ENCODE data around the gene GJD3. TPM values are rescaled to one million over a fixed set of nuclear protein-coding genes. Genes with fewer than 3 reads are reported as not detected.

GJD3 gene
- total RNA-seq, 2 donors from 2014 or later = 1.5 TPM; not detected in 1

GRCh38 chr17:40344421-40345160, 19.9 kb downstream of the GJD3 start:
- peak overlapping the region; percentile 91 to 92 for H3K27ac ChIP-seq
- peak overlapping the region; percentile 94 for H3K4me3 ChIP-seq
- no peak for TF ChIP-seq CTCF (IDR thresholded peaks at IDR 0.05)
- H3K4me1 ChIP-seq (ENCODE audit: control insufficient read depth in 1 of 2, low read depth in 2 of 2) = peaks cover 49 to 65% of the 10 kb centered on the region in 2 donors
- H3K36me3 ChIP-seq = no peaks in the 10 kb centered on the region
- no peak for DNase-seq (ENCODE audit: low spot score)
- no peaks in the 10 kb centered on the region for H3K9me3 ChIP-seq
- ATAC-seq (ENCODE audit: insufficient number of reproducible peaks, low FRiP score, low read depth) = no peak
- no peaks in the 10 kb centered on the region for H3K27me3 ChIP-seq (replicated peaks; ENCODE audit: insufficient read depth)

DNA sequence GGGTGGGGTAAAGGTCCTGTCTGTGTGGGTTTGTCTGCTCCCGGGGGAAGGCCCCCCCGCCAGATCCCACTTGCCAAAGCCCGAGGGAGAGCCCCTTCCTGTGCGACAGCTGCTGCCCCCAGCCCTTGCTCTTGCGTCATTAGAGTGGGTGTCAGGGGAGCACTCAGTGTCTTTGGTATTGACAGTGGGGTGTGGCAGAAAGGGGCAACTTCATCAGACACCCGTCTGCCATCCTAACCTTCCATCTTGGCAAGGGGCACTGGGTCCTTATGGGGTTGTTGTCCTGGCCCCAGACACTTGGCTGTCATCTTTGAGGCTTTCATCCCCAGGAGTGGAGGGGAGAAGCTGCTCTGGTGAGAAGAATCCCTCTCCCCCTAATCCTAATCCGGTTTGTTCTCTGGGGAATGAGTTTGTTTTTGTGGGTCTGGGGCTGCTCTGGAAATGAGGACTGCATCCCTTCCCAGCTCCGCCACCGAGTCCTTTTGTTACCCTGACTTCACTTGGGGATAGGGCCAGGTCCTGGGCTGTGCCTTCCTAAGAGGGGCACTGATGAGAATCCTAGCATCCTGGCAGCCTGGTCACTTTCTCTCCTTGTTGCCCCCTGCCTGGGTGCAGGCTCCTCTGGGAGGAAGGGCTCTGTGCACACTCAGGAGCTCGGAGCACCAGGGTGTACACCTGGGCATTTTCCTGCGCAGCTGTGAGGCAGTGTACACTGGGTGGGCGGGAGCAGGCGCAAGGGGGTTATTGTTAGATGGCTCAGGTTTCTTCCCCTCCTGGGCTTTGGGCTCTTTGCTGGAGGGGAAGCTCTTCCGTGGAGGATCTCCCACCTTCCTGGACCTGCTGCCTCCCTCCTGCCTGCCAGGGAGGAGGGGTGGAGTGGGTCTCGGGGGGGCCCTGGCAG, 21.1 kb downstream of the GJD3 start:
- DNase-seq (ENCODE audit: low spot score) = no peak
- TF ChIP-seq CTCF (IDR thresholded peaks at IDR 0.05) = no peak
- Histone ChIP-seq H3K4me3 (peak overlapping the region; percentile 94), H3K36me3 (no peaks in the 10 kb centered on the region), H3K4me1 (ENCODE audit: control insufficient read depth in 1 of 2, low read depth in 2 of 2) (peaks cover 40 to 56% of the 10 kb centered on the region in 2 donors), H3K27me3 (replicated peaks; ENCODE audit: insufficient read depth) (no peaks in the 10 kb centered on the region), H3K27ac (peak overlapping the region; percentile 91 to 92), H3K9me3 (no peaks in the 10 kb centered on the region)
- no peak for ATAC-seq (ENCODE audit: insufficient number of reproducible peaks, low FRiP score, low read depth)

GRCh38 chr17:40342504-40343218, 21.9 kb downstream of the GJD3 start:
- TF ChIP-seq CTCF (IDR thresholded peaks at IDR 0.05) = no peak
- no peak for ATAC-seq (ENCODE audit: insufficient number of reproducible peaks, low FRiP score, low read depth)
- Histone ChIP-seq H3K4me3 (peak overlapping the region; percentile 94), H3K4me1 (ENCODE audit: control insufficient read depth in 1 of 2, low read depth in 2 of 2) (peaks cover 32 to 56% of the 10 kb centered on the region in 2 donors), H3K27ac (peak overlapping the region; percentile 91 to 92), H3K27me3 (replicated peaks; ENCODE audit: insufficient read depth) (no peaks in the 10 kb centered on the region), H3K36me3 (no peaks in the 10 kb centered on the region), H3K9me3 (no peaks in the 10 kb centered on the region)
- DNase-seq (ENCODE audit: low spot score) = no peak

- DNase-seq (ENCODE audit: low spot score) (no peak), ATAC-seq (ENCODE audit: insufficient number of reproducible peaks, low FRiP score, low read depth) (peak; percentile 21)
- Histone ChIP-seq H3K4me1 (ENCODE audit: control insufficient read depth in 1 of 2, low read depth in 2 of 2) (peaks cover 26 to 55% of the 10 kb centered on the region in 2 donors), H3K27ac (peak overlapping the region; percentile 91 to 92), H3K4me3 (peak overlapping the region; percentile 94), H3K27me3 (replicated peaks; ENCODE audit: insufficient read depth) (no peaks in the 10 kb centered on the region), H3K36me3 (no peaks in the 10 kb centered on the region), H3K9me3 (no peaks in the 10 kb centered on the region)
- no peak for TF ChIP-seq CTCF (IDR thresholded peaks at IDR 0.05)
Observed at GRCh38 chr17:40341808-40342503, 22.6 kb downstream of the GJD3 start.
